ENCODE data around the gene MINDY3.

Gene MINDY3

GRCh38 chr10:15804109-15804508, 56.2 kb downstream of the MINDY3 start:
- DNase-seq: no peak

- DNase-seq: peak; percentile 6
These were observed 57.8 kb downstream of the MINDY3 start for GRCh38 chr10:15802375-15802949.

GRCh38 chr10:15801641-15802040, 58.7 kb downstream of the MINDY3 start:
- DNase-seq: no peak

GRCh38 chr10:15801147-15801546, 59.2 kb downstream of the MINDY3 start:
- no peak for DNase-seq

- no peak for DNase-seq
These were observed 63.0 kb downstream of the MINDY3 start for GRCh38 chr10:15797346-15797745.

- DNase-seq: no peak
These were observed 63.5 kb downstream of the MINDY3 start for GRCh38 chr10:15796762-15797161.

- no peak for DNase-seq
These were observed 64.1 kb downstream of the MINDY3 start for GRCh38 chr10:15796098-15796759.

- no peak for DNase-seq
These were observed 65.1 kb downstream of the MINDY3 start for GRCh38 chr10:15795036-15795792.

- no peak for DNase-seq
These were observed 65.7 kb downstream of the MINDY3 start for GRCh38 chr10:15794569-15794968.

- DNase-seq: no peak
These were observed 66.6 kb downstream of the MINDY3 start for GRCh38 chr10:15793664-15794063.

- no peak for DNase-seq
These were observed 67.5 kb downstream of the MINDY3 start for GRCh38 chr10:15792777-15793176.

GRCh38 chr10:15791816-15792524, 68.3 kb downstream of the MINDY3 start:
- no peak for DNase-seq

GRCh38 chr10:15789793-15790525, 70.3 kb downstream of the MINDY3 start:
- no peak for DNase-seq

GRCh38 chr10:15787426-15787825, 72.9 kb downstream of the MINDY3 start:
- no peak for DNase-seq

- no peak for DNase-seq
These were observed 75.5 kb downstream of the MINDY3 start for GRCh38 chr10:15784662-15785300.

- no peak for DNase-seq
These were observed 76.2 kb downstream of the MINDY3 start for GRCh38 chr10:15783941-15784636.

- DNase-seq: no peak
These were observed 77.5 kb downstream of the MINDY3 start for GRCh38 chr10:15782851-15783250.

- no peak for DNase-seq
These were observed 78.8 kb downstream of the MINDY3 start for GRCh38 chr10:15781381-15781960.

GRCh38 chr10:15780353-15781135, 79.8 kb downstream of the MINDY3 start:
- DNase-seq: no peak

GRCh38 chr10:15775513-15775912, 84.8 kb downstream of the MINDY3 start:
- DNase-seq: no peak
